ENCODE results near the gene ABHD4.

DNA sequence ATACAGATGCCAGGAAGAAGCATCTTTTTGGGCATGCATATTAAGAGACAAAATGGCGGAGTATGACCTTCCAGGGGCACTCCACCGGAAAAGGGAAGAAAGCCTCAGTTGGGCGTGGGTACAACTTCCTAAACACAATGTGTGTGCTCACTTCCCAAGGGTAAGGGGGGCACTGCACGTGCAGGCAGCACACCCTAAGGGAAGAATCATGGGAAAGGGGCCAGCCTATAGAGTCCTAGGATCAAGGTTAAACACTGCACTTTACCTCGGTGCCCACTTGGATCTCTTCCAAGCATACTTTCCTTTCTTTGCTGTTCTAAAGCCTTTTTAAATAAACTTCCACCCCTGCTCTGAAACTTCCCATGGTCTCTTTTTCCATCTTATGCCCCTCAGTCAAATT, 31.3 kb downstream of the ABHD4 start:
- TF ChIP-seq EZH2phosphoT487 (IDR thresholded peaks at IDR 0.05; ENCODE audit: low read depth): no peak
- TF ChIP-seq, protein P1, sequence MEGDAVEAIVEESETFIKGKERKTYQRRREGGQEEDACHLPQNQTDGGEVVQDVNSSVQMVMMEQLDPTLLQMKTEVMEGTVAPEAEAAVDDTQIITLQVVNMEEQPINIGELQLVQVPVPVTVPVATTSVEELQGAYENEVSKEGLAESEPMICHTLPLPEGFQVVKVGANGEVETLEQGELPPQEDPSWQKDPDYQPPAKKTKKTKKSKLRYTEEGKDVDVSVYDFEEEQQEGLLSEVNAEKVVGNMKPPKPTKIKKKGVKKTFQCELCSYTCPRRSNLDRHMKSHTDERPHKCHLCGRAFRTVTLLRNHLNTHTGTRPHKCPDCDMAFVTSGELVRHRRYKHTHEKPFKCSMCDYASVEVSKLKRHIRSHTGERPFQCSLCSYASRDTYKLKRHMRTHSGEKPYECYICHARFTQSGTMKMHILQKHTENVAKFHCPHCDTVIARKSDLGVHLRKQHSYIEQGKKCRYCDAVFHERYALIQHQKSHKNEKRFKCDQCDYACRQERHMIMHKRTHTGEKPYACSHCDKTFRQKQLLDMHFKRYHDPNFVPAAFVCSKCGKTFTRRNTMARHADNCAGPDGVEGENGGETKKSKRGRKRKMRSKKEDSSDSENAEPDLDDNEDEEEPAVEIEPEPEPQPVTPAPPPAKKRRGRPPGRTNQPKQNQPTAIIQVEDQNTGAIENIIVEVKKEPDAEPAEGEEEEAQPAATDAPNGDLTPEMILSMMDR (IDR thresholded peaks at IDR 0.05; ENCODE audit: low read depth, low read length): no peak

Data from OCI-LY3 (cell line).